ENCODE measurements around the gene STON2.

GRCh38 chr14:81272317-81272716 is 127.8 kb downstream of the STON2 start:
- TF ChIP-seq ELF1 (CRISPR knock-in tag; IDR thresholded peaks at IDR 0.05) (no peak), GTF2F1 (IDR thresholded peaks at IDR 0.05; ENCODE audit: low read length) (no peak)
